A673 (cell line): Measurements from ENCODE around the gene GMIP.

Experiments used
- CTCF ChIP-seq: fragments of 300-800, 200-600 bp; sonication (generic); conservative IDR thresholded peaks from 2 replicates; pipeline ENCODE4 v1.5.1; 2017; ENCODE audit warnings: low read depth, mild to moderate bottlenecking, antibody characterized with exemption, low read length, moderate library complexity, mixed read lengths
- EZH2 ChIP-seq: fragments of 200-600 bp; sonication (generic); IDR thresholded peaks from 2 replicates; pipeline ENCODE4 v1.6.1; 2017; ENCODE audit warnings: borderline replicate concordance, low read depth, mild to moderate bottlenecking, mixed read lengths, antibody characterized with exemption, low read length; ENCODE audit not compliant: poor library complexity, severe bottlenecking

- TF ChIP-seq CTCF (no peak), EZH2 (no peak)
Measured at GRCh38 chr19:19650331-19650730, 6.9 kb upstream of the GMIP start.
